Right ventricle myocardium superior (tissue), 1 donor: ENCODE data around the gene SULT1A1. TPM values are rescaled to one million over a fixed set of nuclear protein-coding genes. Genes with fewer than 3 reads are reported as not detected.
"Not testable (repeated sequence)": the region's sequence is repeated elsewhere in the genome, so short reads cannot be mapped to it uniquely, and the experiment has no call there.

ENCODE experiments used
- ATAC-seq: fragments of 200-7000 bp; cut with Tn5 transposase; one replicate; pipeline ENCODE4 v1.9.1; 2020; ENCODE audit warnings: mild to moderate bottlenecking; ENCODE audit not compliant: poor library complexity
- DNase-seq: peaks from one replicate; pipeline ENCODE4 v3.0.0-alpha.2; 2020
- intact Hi-C: fragments of 100-400 bp; cut with DNase I; formaldehyde crosslinking; loops from one replicate; pipeline ENCODE4 v1.11.2; 2022
- total RNA-seq: library from RNA; stranded (reverse); fragmentation: NEBNext Ultra II Directional; extraction: Animal tissue kit (Norgen Biotek cat#: 25700); gene quantifications from one replicate; pipeline ENCODE4 v1.2.1, GENCODE V29; 2021
- donor health status: DM: no; HTN: yes; CAD: no; lungs with severe emphysema.

The SULT1A1 gene
- total RNA-seq, 1 donor from 2014 or later, result 13.1 TPM

DNA sequence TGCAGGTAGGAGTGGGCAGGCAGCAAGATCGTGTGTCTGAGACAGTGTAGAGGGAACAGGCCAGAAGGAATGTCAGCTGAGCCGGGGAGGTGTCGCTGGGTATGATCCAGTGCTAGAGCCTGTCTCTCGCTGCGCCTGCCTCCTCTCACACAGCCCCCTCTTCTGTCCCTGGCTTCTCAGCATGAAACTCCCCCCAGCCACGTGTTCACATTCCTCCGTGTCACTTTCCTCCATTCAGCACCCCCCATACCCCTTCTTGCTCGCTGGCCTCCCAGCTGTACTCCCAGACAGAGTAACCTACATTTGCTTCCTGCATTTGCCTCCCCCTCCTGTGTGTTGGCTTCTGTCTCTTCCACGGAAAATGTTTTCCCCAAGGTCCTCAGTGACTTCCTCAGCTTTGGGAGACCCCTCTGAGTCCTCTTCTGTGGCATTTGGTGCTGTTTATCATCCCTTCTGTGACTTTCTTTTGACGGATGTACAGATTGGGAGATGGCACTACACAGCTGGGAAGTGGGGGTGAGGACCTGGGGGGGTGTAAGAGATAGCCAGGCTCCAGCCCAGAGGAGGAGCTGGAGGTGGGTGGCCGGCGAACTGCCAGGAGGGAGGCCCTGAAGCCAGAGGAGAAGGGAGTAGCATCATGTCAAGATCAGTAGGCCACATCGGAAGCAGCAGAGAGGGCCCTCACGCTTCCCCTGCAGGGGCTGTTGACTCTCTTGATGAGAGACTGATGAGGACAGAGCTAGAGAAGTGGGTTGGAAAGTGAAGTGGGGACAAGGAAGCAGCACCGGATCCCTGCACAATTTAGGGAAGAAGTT, 36.9 kb downstream of the SULT1A1 start:
- peak; percentile 92 for ATAC-seq
- peak; percentile 56 for DNase-seq
- intact Hi-C loops, result no loop called here

DNA sequence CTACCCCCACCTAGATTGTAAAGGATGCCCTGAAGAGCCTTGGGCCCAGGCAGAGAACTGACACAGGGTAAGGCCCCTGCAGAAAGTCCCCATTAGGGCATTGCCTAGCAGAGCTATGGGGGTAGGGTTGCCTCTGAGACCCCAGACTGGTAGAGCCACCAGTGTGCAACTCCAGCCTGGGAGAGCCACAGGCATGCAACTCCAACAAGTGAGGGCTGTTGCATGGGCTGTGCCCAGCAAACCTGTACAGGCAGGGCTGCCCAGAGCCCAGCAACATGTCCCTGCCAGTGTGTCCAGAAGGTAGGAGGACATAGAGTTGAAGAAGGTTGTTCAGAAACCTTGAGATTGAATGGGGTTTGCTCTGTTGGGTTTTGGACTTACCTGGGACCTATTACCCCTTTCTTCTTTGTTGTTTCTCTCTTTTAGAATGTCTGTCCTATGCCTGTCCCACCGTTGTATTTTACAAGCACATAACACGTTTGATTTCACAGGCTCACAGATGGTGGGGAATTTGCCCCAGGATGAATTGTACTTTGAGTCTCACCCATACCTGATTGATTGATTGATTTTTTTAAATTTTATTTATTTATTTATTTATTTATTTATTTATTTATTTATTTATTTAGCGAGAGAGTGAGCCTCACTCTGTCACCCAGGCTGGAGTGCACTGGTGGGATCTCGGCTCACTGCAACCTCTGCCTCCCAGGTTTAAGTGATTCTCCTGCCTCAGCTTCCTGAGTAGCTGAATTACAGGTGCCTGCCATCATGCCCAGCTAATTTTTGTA, 39.7 kb downstream of the SULT1A1 start:
- no peak for ATAC-seq
- intact Hi-C loops, result no loop called here
- DNase-seq, result no peak

DNA sequence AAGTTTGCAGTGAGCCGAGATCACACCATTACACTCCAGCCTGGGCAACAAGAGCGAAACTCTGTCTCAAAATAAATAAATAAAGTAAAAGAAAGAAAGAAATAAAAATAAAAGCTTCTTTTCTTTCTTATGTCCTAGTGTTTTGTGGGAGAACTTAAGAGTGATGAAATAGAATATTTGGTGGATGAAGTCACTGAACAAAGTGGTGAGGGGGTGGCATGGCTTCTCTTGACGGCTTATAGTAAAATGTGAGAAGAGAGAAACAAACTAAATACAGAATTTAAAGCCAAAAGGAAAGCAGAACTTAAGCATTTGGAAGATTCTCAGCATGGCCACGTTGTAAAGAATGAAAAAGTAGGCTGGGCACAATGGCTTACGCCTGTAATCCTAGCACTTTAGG, 40.8 kb downstream of the SULT1A1 start:
- intact Hi-C loops, result no loop called here
- ATAC-seq, result no peak
- no peak for DNase-seq

DNA sequence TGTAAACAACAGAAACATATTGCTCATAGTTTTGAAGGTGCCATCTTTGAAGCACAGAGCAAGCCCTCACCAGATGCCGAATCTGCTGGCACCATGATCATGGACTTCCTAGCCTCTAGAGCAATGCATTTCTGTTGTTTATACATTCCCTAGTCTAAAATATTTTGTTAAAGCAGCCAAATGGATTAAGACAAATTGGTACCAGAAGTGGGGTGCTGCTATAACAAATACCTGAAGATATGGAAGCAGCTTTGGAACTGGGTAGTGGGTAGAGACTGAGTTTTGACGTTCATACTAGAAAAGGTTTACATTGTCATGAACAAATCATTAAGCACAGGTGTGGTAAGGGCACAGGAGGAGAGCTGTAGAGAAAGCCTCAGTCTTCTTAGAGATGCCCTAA, 42.6 kb downstream of the SULT1A1 start:
- intact Hi-C loops, result no loop called here
- ATAC-seq (no peak), DNase-seq (no peak)

DNA sequence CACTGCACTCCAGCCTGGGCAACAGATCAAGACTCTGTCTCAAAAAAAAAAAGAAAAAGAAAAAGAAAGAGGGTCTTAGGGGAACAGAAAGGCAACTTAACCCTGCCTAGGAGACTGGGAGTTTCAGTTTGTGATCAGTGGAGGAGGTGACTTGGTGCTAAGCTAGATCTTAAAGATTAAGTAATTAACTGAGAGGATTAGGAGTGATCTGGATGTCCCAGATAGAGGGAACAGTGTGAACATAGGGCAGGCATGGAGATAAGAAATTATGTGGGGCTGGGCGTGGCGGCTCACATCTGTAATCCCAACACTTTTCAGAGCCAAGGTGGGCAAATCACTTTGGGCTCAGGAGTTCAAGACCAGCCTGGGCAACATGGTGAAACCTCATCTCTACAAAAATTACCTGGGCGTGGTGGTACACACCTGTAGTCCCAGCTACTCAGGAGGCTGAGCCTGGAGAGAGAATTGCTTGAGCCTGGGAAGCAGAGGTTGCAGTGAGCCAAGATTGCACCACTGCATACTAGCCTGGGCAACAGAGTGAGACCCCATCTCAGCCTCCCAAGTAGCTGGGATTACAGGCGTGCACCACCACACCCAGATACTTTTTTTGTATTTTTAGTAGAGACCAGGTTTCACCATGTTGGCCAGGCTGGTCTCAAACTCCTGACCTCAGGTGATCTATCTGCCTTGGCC, 43.5 kb downstream of the SULT1A1 start:
- DNase-seq, ATAC-seq, intact Hi-C loops: not testable (repeated sequence)

DNA sequence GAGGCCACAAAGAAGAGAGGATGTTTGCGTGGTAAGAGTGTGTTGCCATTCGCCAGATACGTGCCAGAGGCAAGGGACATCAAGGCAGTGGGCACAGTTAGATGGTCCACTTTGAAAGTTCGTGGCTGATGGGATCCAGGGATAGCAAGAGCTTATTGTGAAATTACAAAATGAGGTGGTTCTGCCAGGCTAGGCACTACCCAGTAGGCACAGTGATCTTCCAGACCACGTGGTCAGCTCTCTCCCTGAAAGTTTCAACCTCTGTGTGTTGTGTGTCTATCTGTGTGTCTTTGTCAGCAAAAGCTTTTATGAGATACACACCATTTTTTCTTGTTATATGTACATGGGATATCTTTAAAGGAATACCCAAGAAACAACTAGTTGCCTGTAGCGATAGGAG, 46.6 kb downstream of the SULT1A1 start:
- ATAC-seq (no peak), DNase-seq (no peak)
- intact Hi-C loops, result no loop called here

DNA sequence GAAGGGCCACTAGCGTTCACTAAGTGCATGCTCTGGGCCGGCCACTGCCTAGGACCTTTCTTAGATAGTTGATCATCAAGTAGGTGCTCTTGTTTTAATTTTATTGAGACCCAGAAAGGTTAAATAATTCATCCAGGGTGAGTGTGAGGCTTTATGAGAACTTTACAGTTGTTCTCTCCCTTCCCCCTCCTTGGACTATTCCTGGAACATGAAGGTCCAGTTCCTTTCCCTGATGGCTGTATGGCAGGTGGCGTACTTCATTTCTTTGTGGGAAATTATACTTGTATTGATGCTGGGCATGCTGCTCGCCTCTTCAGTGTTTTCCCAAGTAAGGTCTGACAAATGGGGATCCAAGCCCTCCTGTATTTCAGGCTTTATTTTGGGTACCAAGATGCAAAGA, 47.6 kb downstream of the SULT1A1 start:
- intact Hi-C loops, result no loop called here
- ATAC-seq (no peak), DNase-seq (no peak)

GRCh38 chr16:28561557-28562187, 48.2 kb downstream of the SULT1A1 start:
- intact Hi-C loops, result no loop called here
- DNase-seq (no peak), ATAC-seq (peak; percentile 30)

GRCh38 chr16:28558456-28558855, 51.4 kb downstream of the SULT1A1 start:
- intact Hi-C loops, result no loop called here
- no peak for DNase-seq
- no peak for ATAC-seq

GRCh38 chr16:28556914-28557320, 52.9 kb downstream of the SULT1A1 start:
- ATAC-seq, result no peak
- DNase-seq, result no peak
- intact Hi-C loops, result no loop called here

DNA sequence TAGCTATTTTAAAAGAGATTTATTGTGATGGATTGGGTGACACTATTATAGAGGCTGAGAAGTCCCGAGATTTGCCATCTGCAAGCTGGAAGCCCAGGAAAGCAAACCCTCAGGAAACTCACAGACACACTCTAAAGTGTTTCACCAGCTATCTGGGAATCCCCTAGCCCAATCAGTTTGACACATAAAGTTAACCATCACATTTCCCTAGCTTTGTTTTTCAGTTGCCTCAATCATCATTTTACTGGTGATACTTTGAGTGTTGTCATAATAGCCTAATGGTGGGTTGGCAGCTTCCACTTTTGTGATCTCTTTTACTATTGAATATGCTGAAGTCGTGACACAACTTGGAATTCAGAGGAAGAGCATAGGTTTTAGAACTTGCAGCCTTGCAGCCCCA, 54.3 kb downstream of the SULT1A1 start:
- intact Hi-C loops, result no loop called here
- no peak for DNase-seq
- ATAC-seq, result no peak

Other genes starting within 250 kb of the SULT1A1 start
- 0.48 TPM for gene NPIPB6, start 246.5 kb downstream of the SULT1A1 start, total RNA-seq
- gene EIF3CL, start 206.2 kb downstream of the SULT1A1 start, total RNA-seq, result 24.7 TPM
- gene NPIPB7, start 137.7 kb downstream of the SULT1A1 start, total RNA-seq, result not detected
- 11.5 TPM for gene CLN3, start 118.0 kb downstream of the SULT1A1 start, total RNA-seq
- gene APOBR, start 115.4 kb downstream of the SULT1A1 start, total RNA-seq, result 0.48 TPM
- not detected for gene IL27, start 103.2 kb downstream of the SULT1A1 start, total RNA-seq
- 47.3 TPM for gene NUPR1, start 71.1 kb downstream of the SULT1A1 start, total RNA-seq
- gene SGF29, start 56.1 kb downstream of the SULT1A1 start, total RNA-seq, result 13.2 TPM
- 1.0 TPM for gene SULT1A2, start 13.0 kb downstream of the SULT1A1 start, total RNA-seq
- gene NPIPB8, start 28.0 kb upstream of the SULT1A1 start, total RNA-seq, result not detected
- 378 TPM for gene EIF3C, start 101.4 kb upstream of the SULT1A1 start, total RNA-seq
- 0.19 TPM for gene NPIPB9, start 141.7 kb upstream of the SULT1A1 start, total RNA-seq
- gene ATXN2L, start 213.0 kb upstream of the SULT1A1 start, total RNA-seq, result 43.9 TPM
- gene TUFM, start 236.3 kb upstream of the SULT1A1 start, total RNA-seq, result 253 TPM